Cardiac fibroblast (primary cell): ENCODE results near the gene COL27A1.
A peak's percentile ranks its signal among the peaks of the same experiment; 100 is the strongest.

ENCODE experiments used
- DNase-seq, 2 donors: peaks; one replicate each; pipeline versions ENCODE4 v3.0.0 to v3.0.0-alpha.2; 2010; ENCODE audit warnings: low read depth in 2 of 2
- H3K4me3 ChIP-seq, 2 donors: replicated peaks in 1 of 2; 1 replicate in 1 of 2; 2 replicates in 1 of 2; pipeline ENCODE4 v1.5.1; 2011; ENCODE audit warnings: low read depth in 2 of 2, low read length in 2 of 2, mild to moderate bottlenecking in 2 of 2, moderate library complexity in 1 of 2
- TF ChIP-seq, protein P1 (sequence below): IDR thresholded peaks from one replicate; pipeline ENCODE4 v1.5.1; 2011; ENCODE audit warnings: low read depth, mild to moderate bottlenecking, low read length, inconsistent platforms

COL27A1 gene

DNA sequence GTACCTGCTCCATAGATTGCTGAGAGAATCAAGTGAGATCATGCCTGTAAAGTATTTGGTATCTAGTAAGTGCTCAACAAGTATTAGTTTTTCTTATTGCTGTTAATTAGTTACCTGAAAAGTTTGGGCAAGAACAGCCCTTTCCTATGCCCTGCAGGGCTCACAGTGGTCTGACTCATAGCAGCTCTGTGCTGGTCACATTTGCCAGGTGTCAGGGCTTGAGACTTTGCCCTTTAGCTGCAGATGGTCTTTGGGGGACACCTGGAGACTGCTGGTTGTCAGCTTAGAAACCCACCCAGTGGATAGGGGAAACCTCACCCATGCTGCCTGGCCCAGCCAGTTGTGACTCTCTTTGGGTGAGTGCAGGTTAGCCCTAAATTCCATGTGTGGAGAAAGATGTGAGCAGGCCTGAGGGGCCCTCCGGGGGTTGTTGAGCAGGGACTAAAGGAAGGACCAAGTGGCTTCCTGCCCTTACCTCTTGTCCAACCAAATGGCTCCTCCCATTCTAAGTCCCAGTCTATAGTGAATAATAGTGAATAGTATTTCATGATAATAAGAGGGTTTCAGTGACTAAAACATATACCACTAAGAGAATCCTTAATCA, 9.0 kb downstream of the COL27A1 start:
- H3K4me3 ChIP-seq: no peak overlapping the region
- no peak for DNase-seq
- TF ChIP-seq, protein P1, sequence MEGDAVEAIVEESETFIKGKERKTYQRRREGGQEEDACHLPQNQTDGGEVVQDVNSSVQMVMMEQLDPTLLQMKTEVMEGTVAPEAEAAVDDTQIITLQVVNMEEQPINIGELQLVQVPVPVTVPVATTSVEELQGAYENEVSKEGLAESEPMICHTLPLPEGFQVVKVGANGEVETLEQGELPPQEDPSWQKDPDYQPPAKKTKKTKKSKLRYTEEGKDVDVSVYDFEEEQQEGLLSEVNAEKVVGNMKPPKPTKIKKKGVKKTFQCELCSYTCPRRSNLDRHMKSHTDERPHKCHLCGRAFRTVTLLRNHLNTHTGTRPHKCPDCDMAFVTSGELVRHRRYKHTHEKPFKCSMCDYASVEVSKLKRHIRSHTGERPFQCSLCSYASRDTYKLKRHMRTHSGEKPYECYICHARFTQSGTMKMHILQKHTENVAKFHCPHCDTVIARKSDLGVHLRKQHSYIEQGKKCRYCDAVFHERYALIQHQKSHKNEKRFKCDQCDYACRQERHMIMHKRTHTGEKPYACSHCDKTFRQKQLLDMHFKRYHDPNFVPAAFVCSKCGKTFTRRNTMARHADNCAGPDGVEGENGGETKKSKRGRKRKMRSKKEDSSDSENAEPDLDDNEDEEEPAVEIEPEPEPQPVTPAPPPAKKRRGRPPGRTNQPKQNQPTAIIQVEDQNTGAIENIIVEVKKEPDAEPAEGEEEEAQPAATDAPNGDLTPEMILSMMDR: no peak

DNA sequence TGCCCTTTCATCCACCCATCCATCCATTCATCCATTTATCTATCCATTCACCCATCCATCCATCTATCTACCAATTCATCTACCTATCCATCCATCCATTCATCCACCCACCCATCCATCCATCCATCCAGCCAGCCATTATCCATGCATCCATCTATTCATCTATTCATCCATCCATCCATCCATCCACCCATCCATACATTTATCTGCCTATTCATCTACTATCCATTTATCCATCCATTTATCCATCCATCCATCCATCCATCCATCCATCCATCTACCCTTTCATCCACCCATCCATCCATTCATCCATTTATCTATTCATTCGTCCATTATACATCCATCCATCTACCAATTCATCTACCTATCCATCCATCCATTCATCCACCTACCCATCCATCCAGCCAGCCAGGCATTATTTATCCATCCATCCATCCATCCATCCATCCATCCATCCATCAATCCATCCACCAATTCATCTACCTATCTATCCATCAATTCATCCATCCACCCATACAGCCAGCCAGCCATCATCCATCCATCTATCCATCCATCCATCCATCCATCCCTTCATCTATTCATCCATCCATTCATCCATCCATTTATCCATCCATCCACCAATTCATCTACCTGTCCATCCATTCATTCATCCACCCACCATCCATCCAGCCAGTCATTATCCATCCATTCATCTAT, 10.2 kb downstream of the COL27A1 start:
- TF ChIP-seq, protein P1: no peak
- H3K4me3 ChIP-seq: no peak overlapping the region
- no peak for DNase-seq

DNA sequence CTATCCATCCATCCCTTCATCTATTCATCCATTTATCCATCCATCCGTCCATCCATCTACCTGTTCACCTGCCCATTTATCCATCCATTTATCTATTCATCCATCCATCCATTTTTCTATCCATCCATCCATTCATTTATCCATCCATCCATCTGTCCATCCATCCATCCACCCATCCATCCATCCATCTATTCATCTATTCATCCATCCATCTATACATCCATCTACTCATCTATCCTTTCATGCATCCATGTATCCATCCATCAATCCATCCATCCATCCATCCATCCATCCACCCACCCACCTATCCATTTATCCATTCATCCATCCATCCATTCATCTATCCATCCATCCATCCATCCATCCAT, 10.8 kb downstream of the COL27A1 start:
- TF ChIP-seq, protein P1: no peak

DNA sequence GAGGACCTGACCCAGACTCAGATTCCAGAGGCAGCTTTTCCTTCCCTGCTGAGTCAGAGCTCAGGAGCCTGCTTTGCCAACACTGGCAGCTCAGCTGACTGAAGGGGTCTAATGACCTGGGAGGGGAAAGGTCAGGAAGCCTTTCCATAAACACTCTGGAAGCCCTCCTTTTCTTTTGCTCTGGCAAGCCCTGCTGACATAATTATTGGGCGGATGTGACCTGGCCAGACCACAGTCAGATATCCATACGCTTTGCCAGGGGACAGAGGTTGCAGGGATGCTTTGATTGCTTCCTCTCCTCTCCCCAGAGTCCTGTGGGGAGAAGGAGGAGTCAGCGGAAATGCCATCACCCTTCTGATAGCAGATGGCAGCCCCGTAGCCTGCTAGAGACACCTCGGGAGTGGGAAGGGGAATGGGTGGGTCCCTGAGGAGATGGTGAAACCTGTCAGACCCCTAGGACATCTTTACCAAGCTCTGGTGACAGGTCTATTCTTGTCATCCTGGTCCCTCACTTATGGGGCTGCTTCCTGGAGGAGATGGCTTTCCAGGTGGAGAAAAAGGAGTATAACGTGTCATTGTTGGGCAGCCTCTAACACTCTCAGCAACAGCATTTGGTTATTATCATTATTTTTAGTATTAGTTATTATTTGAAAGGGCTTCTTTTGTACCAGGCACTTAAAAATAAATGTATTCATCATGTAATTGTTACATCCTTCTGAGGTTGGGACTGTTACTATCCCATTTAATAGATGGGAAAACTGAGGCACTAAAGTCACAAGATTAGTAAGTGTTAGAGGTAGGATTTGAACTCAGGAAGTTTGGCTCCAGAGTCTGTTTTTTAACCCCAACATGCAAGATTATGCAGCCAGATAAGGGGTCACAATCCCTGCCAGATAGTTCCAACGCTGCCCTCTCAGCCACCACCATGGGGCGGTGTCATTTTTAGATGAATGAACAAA, 11.6 kb downstream of the COL27A1 start:
- peak; percentile 43 to 65 for DNase-seq
- TF ChIP-seq, protein P1: no peak
- H3K4me3 ChIP-seq: no peak overlapping the region

More for the DNA sequence above, 10.8 kb downstream of the COL27A1 start:
- H3K4me3 ChIP-seq: no peak overlapping the region
- DNase-seq: no peak

DNA sequence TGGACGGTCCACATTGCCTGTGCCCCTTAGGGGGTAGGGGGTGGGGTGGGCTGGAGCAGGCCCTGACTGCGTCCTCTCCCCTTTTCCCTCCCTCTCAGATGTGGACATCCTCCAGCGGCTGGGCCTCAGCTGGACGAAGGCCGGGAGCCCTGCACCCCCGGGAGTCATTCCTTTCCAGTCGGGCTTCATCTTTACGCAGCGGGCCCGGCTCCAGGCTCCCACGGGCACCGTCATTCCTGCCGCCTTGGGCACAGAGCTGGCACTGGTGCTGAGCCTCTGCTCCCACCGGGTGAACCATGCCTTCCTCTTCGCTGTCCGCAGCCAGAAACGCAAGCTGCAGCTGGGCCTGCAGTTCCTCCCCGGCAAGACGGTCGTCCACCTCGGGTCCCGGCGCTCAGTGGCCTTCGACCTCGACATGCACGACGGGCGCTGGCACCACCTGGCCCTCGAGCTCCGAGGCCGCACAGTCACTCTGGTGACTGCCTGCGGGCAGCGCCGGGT, 12.3 kb downstream of the COL27A1 start:
- H3K4me3 ChIP-seq: no peak overlapping the region
- TF ChIP-seq, protein P1: no peak
- no peak for DNase-seq

DNA sequence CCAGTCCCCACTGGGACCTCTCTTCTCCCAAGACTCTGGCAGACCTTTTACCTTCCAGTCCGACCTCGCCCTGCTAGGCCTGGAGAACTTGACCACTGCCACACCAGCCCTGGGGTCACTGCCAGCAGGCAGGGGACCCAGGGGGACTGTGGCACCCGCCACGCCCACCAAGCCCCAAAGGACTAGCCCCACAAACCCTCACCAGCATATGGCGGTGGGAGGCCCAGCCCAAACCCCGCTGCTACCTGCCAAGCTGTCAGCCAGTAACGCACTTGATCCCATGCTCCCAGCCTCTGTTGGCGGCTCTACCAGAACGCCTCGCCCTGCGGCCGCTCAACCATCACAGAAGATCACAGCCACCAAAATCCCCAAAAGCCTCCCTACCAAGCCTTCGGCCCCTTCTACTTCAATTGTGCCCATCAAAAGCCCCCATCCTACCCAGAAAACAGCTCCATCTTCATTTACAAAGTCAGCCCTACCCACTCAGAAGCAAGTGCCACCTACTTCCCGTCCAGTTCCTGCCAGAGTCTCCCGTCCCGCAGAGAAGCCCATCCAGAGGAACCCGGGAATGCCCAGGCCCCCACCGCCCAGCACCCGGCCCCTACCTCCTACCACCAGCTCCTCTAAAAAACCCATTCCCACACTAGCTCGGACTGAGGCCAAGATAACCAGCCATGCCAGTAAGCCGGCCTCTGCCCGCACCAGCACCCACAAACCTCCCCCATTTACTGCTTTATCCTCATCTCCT, 13.1 kb downstream of the COL27A1 start:
- DNase-seq: no peak
- TF ChIP-seq, protein P1: no peak
- no peak overlapping the region for H3K4me3 ChIP-seq
